ENCODE data around the gene COPS6.

DNA sequence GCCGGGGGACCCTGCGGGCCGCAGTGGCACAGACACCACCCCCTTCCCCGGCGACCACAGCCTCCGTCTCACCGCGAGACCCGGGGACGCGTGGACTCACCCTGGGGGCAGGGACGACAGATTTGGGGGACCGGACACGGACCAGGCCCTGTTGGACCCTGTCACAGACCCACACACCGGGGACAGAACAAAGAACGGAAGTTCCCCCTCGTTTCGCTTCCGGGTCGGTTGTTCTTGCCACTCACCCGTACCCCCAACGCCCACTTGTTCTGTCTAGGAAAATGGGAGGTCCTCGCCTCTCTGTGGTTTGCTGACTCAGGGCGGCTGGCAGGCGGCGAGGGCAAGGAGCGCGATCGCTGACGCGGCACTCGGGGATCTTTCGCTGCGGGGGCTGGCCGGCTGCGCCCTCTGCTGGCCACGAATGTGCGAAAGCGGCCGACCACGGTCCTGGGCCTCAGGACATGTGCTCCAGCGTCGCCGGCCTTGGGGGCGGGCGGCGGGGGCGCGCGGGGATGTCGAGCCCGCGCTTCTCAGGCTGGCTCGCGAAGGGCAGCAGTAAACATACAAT is 7.2 kb upstream of the COPS6 start, which contains the start of gene ZNF3:
- TF ChIP-seq, protein P1, sequence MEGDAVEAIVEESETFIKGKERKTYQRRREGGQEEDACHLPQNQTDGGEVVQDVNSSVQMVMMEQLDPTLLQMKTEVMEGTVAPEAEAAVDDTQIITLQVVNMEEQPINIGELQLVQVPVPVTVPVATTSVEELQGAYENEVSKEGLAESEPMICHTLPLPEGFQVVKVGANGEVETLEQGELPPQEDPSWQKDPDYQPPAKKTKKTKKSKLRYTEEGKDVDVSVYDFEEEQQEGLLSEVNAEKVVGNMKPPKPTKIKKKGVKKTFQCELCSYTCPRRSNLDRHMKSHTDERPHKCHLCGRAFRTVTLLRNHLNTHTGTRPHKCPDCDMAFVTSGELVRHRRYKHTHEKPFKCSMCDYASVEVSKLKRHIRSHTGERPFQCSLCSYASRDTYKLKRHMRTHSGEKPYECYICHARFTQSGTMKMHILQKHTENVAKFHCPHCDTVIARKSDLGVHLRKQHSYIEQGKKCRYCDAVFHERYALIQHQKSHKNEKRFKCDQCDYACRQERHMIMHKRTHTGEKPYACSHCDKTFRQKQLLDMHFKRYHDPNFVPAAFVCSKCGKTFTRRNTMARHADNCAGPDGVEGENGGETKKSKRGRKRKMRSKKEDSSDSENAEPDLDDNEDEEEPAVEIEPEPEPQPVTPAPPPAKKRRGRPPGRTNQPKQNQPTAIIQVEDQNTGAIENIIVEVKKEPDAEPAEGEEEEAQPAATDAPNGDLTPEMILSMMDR (IDR thresholded peaks at IDR 0.05; ENCODE audit: low read depth, low read length, poor library complexity, severe bottlenecking) = peak; percentile 99
- no peak for TF ChIP-seq EZH2phosphoT487 (IDR thresholded peaks at IDR 0.05; ENCODE audit: borderline replicate concordance, low read length)

All from DOHH2 (cell line).